DMS114 treated with DMSO at 0.1 percent for 48 hours (cell line): ENCODE results near the gene BABAM1.

Experiments
- DNase-seq: peaks from one replicate; lab custom pipeline; 2025; ENCODE audit not compliant: unreplicated experiment; lab: John Stamatoyannopoulos, UW

Gene BABAM1

GRCh38 chr19:17321655-17322489 lies 54.6 kb downstream of the BABAM1 start:
- DNase-seq = no peak

GRCh38 chr19:17322854-17323253 lies 55.6 kb downstream of the BABAM1 start:
- DNase-seq = no peak

GRCh38 chr19:17323300-17323963 lies 56.2 kb downstream of the BABAM1 start:
- no peak for DNase-seq

- no peak for DNase-seq
These were observed 56.7 kb downstream of the BABAM1 start for GRCh38 chr19:17323964-17324332.

- DNase-seq = no peak
These were observed 57.3 kb downstream of the BABAM1 start for GRCh38 chr19:17324357-17325114.

- DNase-seq = no peak
These were observed 57.9 kb downstream of the BABAM1 start for GRCh38 chr19:17325133-17325532.

- no peak for DNase-seq
These were observed 58.8 kb downstream of the BABAM1 start for GRCh38 chr19:17325881-17326594.

GRCh38 chr19:17326595-17326966 lies 59.3 kb downstream of the BABAM1 start:
- no peak for DNase-seq

GRCh38 chr19:17327068-17327653 lies 59.9 kb downstream of the BABAM1 start:
- DNase-seq = no peak

GRCh38 chr19:17327654-17328516 lies 60.6 kb downstream of the BABAM1 start:
- no peak for DNase-seq
